Activated CD4-positive, alpha-beta memory T cell treated with anti-CD3 and anti-CD28 coated beads for 36 hours (primary cell): ENCODE results near the gene CCDC85C. TPM values are rescaled to one million over a fixed set of nuclear protein-coding genes. Genes with fewer than 3 reads are reported as not detected.
A peak's percentile ranks its signal among the peaks of the same experiment; 100 is the strongest.

Experiments
- CTCF ChIA-PET: fragments of 350-600 bp; sonication (Branson Sonifier 250); formaldehyde crosslinking; loops from one replicate; lab custom pipeline; 2021; ENCODE audit warnings: antibody characterized with exemption, inconsistent platforms; lab: Charles Lee
- POLR2A ChIA-PET: fragments of 350-600 bp; sonication (Branson Sonifier 250); formaldehyde crosslinking; loops from one replicate; lab custom pipeline; 2021; ENCODE audit warnings: antibody characterized with exemption; lab: Charles Lee
- DNase-seq: peaks from one replicate; pipeline ENCODE4 v3.0.0-alpha.2; 2020
- H3K27ac Mint-ChIP-seq: one replicate; pipeline ENCODE4 v1.8.0; 2021; ENCODE audit warnings: mixed read lengths
- H3K27me3 Mint-ChIP-seq: one replicate; pipeline ENCODE4 v1.8.0; 2021; ENCODE audit warnings: mixed read lengths
- H3K36me3 Mint-ChIP-seq: one replicate; pipeline ENCODE4 v1.8.0; 2021; ENCODE audit warnings: mixed read lengths
- H3K4me1 Mint-ChIP-seq: one replicate; pipeline ENCODE4 v1.8.0; 2021; ENCODE audit warnings: low read depth, mixed read lengths
- H3K4me3 Mint-ChIP-seq: one replicate; pipeline ENCODE4 v1.8.0; 2021; ENCODE audit warnings: mild to moderate bottlenecking, mixed read lengths
- H3K9me3 Mint-ChIP-seq: one replicate; pipeline ENCODE4 v1.8.0; 2021; ENCODE audit warnings: mixed read lengths
- intact Hi-C: fragments of 100-400 bp; cut with micrococcal nuclease; formaldehyde crosslinking; loops from one replicate; pipeline ENCODE4 v1.15.1; 2023
- total RNA-seq, 2 experiments: library from RNA; stranded (reverse); gene quantifications; one replicate each; pipeline ENCODE4 v1.2.3, GENCODE V29; 2021

Gene CCDC85C
- total RNA-seq, 2 experiments from 2014 or later, result 10.7 to 12.3 TPM

- intact Hi-C loops, result loop anchor here (5.0 kb wide), 1 partner anchor 364 kb away; no protein-coding TSS in a partner anchor
- CTCF ChIA-PET, result interaction anchor here (1.1 kb wide), 1 partner anchor 105 kb away, joined by 5 read pairs; no protein-coding TSS in a partner anchor
- DNase-seq, result no peak
- H3K36me3 Mint-ChIP-seq, result no peaks in the 10 kb centered on the region
- no peak overlapping the region for H3K4me3 Mint-ChIP-seq
- H3K4me1 Mint-ChIP-seq, result peaks cover 15% of the 10 kb centered on the region
- POLR2A ChIA-PET, result no interaction called here
- no peak overlapping the region for H3K27ac Mint-ChIP-seq
- H3K27me3 Mint-ChIP-seq, result no peaks in the 10 kb centered on the region
- H3K9me3 Mint-ChIP-seq, result no peaks in the 10 kb centered on the region
Observed at GRCh38 chr14:99522934-99523703, 80.9 kb downstream of the CCDC85C start.

GRCh38 chr14:99522457-99522891 is 81.5 kb downstream of the CCDC85C start:
- Mint-ChIP-seq H3K27ac (no peak overlapping the region), H3K4me1 (peaks cover 15% of the 10 kb centered on the region), H3K4me3 (no peak overlapping the region), H3K36me3 (no peaks in the 10 kb centered on the region), H3K27me3 (no peaks in the 10 kb centered on the region), H3K9me3 (no peaks in the 10 kb centered on the region)
- intact Hi-C loops, result loop anchor here (5.0 kb wide), 1 partner anchor 365 kb away; no protein-coding TSS in a partner anchor
- CTCF ChIA-PET, result no interaction called here
- POLR2A ChIA-PET, result no interaction called here
- no peak for DNase-seq

GRCh38 chr14:99522025-99522401 is 82.0 kb downstream of the CCDC85C start:
- CTCF ChIA-PET, result interaction anchor here (1.0 kb wide), 1 partner anchor 106 kb away, joined by 7 read pairs; no protein-coding TSS in a partner anchor
- H3K36me3 Mint-ChIP-seq, result no peaks in the 10 kb centered on the region
- H3K4me1 Mint-ChIP-seq, result peaks cover 15% of the 10 kb centered on the region
- H3K4me3 Mint-ChIP-seq, result no peak overlapping the region
- intact Hi-C loops, result loop anchor here (5.0 kb wide), 1 partner anchor 365 kb away; no protein-coding TSS in a partner anchor
- no peaks in the 10 kb centered on the region for H3K27me3 Mint-ChIP-seq
- POLR2A ChIA-PET, result no interaction called here
- H3K27ac Mint-ChIP-seq, result no peak overlapping the region
- DNase-seq, result no peak
- no peaks in the 10 kb centered on the region for H3K9me3 Mint-ChIP-seq

GRCh38 chr14:99521176-99522024 is 82.6 kb downstream of the CCDC85C start:
- no peaks in the 10 kb centered on the region for H3K36me3 Mint-ChIP-seq
- H3K27me3 Mint-ChIP-seq, result no peaks in the 10 kb centered on the region
- ChIA-PET CTCF (interaction anchor here (1.0 kb wide), 1 partner anchor 107 kb away, joined by 7 read pairs; no protein-coding TSS in a partner anchor), POLR2A (no interaction called here)
- intact Hi-C loops, result loop anchor here (5.0 kb wide), 1 partner anchor 366 kb away; no protein-coding TSS in a partner anchor
- DNase-seq, result no peak
- H3K4me1 Mint-ChIP-seq, result peaks cover 15% of the 10 kb centered on the region
- H3K9me3 Mint-ChIP-seq, result no peaks in the 10 kb centered on the region
- H3K4me3 Mint-ChIP-seq, result no peak overlapping the region
- H3K27ac Mint-ChIP-seq, result no peak overlapping the region

GRCh38 chr14:99520571-99521081 is 83.4 kb downstream of the CCDC85C start:
- DNase-seq, result no peak
- H3K4me1 Mint-ChIP-seq, result peaks cover 10% of the 10 kb centered on the region
- no peak overlapping the region for H3K27ac Mint-ChIP-seq

GRCh38 chr14:99519931-99520421 is 84.0 kb downstream of the CCDC85C start:
- no peak for DNase-seq
- ChIA-PET CTCF (interaction anchor here (0.7 to 1.1 kb wide), 3 partner anchors 109 to 366 kb away, joined by 3 read pairs; no protein-coding TSS in a partner anchor), POLR2A (no interaction called here)
- no peak overlapping the region for H3K27ac Mint-ChIP-seq
- intact Hi-C loops, result loop anchor here (5.0 kb wide), 2 partner anchors 162 to 367 kb away; partner anchors contain the start of gene CYP46A1
- H3K36me3 Mint-ChIP-seq, result no peaks in the 10 kb centered on the region
- no peaks in the 10 kb centered on the region for H3K27me3 Mint-ChIP-seq
- no peaks in the 10 kb centered on the region for H3K9me3 Mint-ChIP-seq
- peaks cover 5% of the 10 kb centered on the region for H3K4me1 Mint-ChIP-seq
- no peak overlapping the region for H3K4me3 Mint-ChIP-seq

More at GRCh38 chr14:99520571-99521081, 83.4 kb downstream of the CCDC85C start:
- no peak overlapping the region for H3K4me3 Mint-ChIP-seq
- ChIA-PET POLR2A (no interaction called here), CTCF (no interaction called here)
- intact Hi-C loops, result loop anchor here (5.0 kb wide), 1 partner anchor 367 kb away; no protein-coding TSS in a partner anchor
- no peaks in the 10 kb centered on the region for H3K9me3 Mint-ChIP-seq
- no peaks in the 10 kb centered on the region for H3K36me3 Mint-ChIP-seq
- no peaks in the 10 kb centered on the region for H3K27me3 Mint-ChIP-seq

- Mint-ChIP-seq H3K27me3 (no peaks in the 10 kb centered on the region), H3K9me3 (no peaks in the 10 kb centered on the region), H3K36me3 (no peaks in the 10 kb centered on the region), H3K27ac (no peak overlapping the region), H3K4me1 (no peaks in the 10 kb centered on the region), H3K4me3 (no peak overlapping the region)
- DNase-seq, result no peak
- POLR2A ChIA-PET, result interaction anchor here (0.6 kb wide), 1 partner anchor 9 kb away, joined by 3 read pairs; no protein-coding TSS in a partner anchor
- intact Hi-C loops, result loop anchor here (5.0 kb wide), 1 partner anchor 163 kb away; the partner anchor contains the start of gene CYP46A1
- CTCF ChIA-PET, result interaction anchor here (0.6 to 1.1 kb wide), 5 partner anchors 109 to 918 kb away, joined by 3 to 4 read pairs (median 3); no protein-coding TSS in a partner anchor
Observed at GRCh38 chr14:99519347-99519881, 84.6 kb downstream of the CCDC85C start.

- POLR2A ChIA-PET, result interaction anchor here (0.5 to 0.6 kb wide), 2 partner anchors 10 to 489 kb away, joined by 3 to 4 read pairs; no protein-coding TSS in a partner anchor
- H3K27ac Mint-ChIP-seq, result no peak overlapping the region
Observed at GRCh38 chr14:99518441-99519346, 85.3 kb downstream of the CCDC85C start.

GRCh38 chr14:99517643-99518381 is 86.2 kb downstream of the CCDC85C start:
- ChIA-PET CTCF (interaction anchor here (1.0 to 2.6 kb wide), 2 partner anchors 111 to 430 kb away, joined by 5 to 12 read pairs; no protein-coding TSS in a partner anchor), POLR2A (interaction anchor here (0.5 kb wide), 1 partner anchor 490 kb away, joined by 4 read pairs; no protein-coding TSS in a partner anchor)
- intact Hi-C loops, result loop anchor here (1.0 to 5.0 kb wide), 2 partner anchors 110 to 164 kb away; partner anchors contain the start of gene CYP46A1
- Mint-ChIP-seq H3K27ac (no peak overlapping the region), H3K36me3 (peaks cover 3% of the 10 kb centered on the region), H3K4me3 (no peak overlapping the region), H3K9me3 (no peaks in the 10 kb centered on the region), H3K4me1 (no peaks in the 10 kb centered on the region), H3K27me3 (no peaks in the 10 kb centered on the region)
- no peak for DNase-seq

More at GRCh38 chr14:99518441-99519346, 85.3 kb downstream of the CCDC85C start:
- peaks cover 3% of the 10 kb centered on the region for H3K36me3 Mint-ChIP-seq
- no peaks in the 10 kb centered on the region for H3K27me3 Mint-ChIP-seq
- intact Hi-C loops, result loop anchor here (1.0 to 5.0 kb wide), 2 partner anchors 110 to 164 kb away; partner anchors contain the start of gene CYP46A1
- peak; percentile 88 for DNase-seq
- no peaks in the 10 kb centered on the region for H3K9me3 Mint-ChIP-seq
- H3K4me1 Mint-ChIP-seq, result no peaks in the 10 kb centered on the region
- CTCF ChIA-PET, result interaction anchor here (0.6 to 1.1 kb wide), 6 partner anchors 110 to 918 kb away, joined by 3 to 5 read pairs (median 4); no protein-coding TSS in a partner anchor
- H3K4me3 Mint-ChIP-seq, result no peak overlapping the region
